ENCODE data around the gene PSMD3. TPM values are rescaled to one million over a fixed set of nuclear protein-coding genes. Genes with fewer than 3 reads are reported as not detected.
"Not testable (repeated sequence)": the region's sequence is repeated elsewhere in the genome, so short reads cannot be mapped to it uniquely, and the experiment has no call there.

Gene PSMD3
- total RNA-seq, 2 experiments from 2014 or later, result 88.4 to 94.9 TPM

DNA sequence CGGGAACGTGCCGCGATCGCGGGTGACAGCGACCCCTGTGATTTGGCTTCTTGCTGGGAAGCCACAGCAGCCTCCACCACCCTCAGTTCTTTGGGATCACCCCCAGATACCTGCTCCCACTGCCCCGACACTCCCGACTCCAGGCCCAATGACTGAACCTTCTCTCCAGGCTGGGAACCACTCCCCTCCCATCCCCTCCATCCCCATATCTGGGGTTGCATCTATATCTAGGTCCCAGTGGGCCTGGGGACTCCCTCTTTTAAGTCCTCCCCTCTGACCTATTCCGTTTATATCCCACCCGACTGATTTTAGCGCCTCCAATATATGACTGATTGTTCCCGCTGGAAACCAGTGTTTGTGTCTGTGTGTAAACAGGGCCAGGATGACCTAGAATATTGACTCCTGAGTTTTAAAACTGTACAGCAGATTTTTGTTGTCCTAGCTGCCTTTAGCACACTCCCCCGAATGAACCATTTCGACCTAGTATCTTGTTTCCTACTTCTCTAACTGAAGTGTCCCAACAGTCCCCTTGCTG lies 667 bp downstream of the PSMD3 start:
- CTCF ChIA-PET, result interaction anchor here (0.6 to 3.9 kb wide), 24 partner anchors 11 to 360 kb away, joined by 3 to 35 read pairs (median 4); partner anchors contain the start of genes CDC6, GSDMA, MED24 and MIEN1
- Mint-ChIP-seq H3K36me3 (ENCODE audit: low read depth) (peaks cover 23% of the 10 kb centered on the region), H3K27me3 (peaks cover 8% of the 10 kb centered on the region), H3K4me3 (peak overlapping the region; percentile 94), H3K27ac (peak overlapping the region; percentile 91), H3K4me1 (peaks cover 37% of the 10 kb centered on the region), H3K9me3 (no peaks in the 10 kb centered on the region)
- POLR2A ChIA-PET, result interaction anchor here (0.8 to 1.0 kb wide), 2 partner anchors 55 to 88 kb away, joined by 3 to 6 read pairs; no protein-coding TSS in a partner anchor
- DNase-seq, result no peak

DNA sequence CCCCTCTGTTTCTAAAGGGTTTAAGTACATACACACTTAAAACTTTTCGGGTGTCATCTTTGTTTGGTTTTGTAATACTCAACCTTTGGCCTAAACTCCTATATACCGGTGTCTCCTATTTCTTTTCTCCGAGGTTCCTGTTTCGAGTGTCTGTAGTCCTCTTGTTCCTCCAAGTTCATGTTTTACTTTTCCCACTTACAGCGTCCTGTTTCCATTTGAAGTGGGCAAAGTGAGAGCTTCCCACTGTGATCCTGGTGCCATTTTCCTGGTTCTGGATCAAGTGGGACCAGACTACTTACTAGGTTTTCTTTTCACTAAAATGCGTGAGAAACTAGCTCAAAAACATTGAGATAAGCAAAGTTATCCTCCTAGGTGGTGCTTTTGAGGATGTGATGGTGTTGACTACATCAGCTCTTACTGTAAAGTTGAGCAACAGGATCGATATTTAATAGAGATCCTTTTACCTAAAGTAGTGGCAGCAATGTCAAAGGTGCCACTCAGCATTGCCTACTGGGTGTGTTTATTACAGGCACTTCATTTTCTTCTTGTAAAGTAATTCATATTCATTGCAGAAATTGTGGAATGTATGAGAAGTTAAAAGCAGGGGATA lies 1.3 kb downstream of the PSMD3 start:
- DNase-seq, result no peak
- Mint-ChIP-seq H3K36me3 (ENCODE audit: low read depth) (peaks cover 28% of the 10 kb centered on the region), H3K4me3 (peak overlapping the region; percentile 94), H3K4me1 (peaks cover 37% of the 10 kb centered on the region), H3K27ac (peak overlapping the region; percentile 91), H3K27me3 (peaks cover 8% of the 10 kb centered on the region), H3K9me3 (no peaks in the 10 kb centered on the region)
- ChIA-PET CTCF (interaction anchor here (1.0 to 3.9 kb wide), 4 partner anchors 12 to 360 kb away, joined by 3 to 35 read pairs (median 28); partner anchors contain the start of gene GSDMA), POLR2A (no interaction called here)

DNA sequence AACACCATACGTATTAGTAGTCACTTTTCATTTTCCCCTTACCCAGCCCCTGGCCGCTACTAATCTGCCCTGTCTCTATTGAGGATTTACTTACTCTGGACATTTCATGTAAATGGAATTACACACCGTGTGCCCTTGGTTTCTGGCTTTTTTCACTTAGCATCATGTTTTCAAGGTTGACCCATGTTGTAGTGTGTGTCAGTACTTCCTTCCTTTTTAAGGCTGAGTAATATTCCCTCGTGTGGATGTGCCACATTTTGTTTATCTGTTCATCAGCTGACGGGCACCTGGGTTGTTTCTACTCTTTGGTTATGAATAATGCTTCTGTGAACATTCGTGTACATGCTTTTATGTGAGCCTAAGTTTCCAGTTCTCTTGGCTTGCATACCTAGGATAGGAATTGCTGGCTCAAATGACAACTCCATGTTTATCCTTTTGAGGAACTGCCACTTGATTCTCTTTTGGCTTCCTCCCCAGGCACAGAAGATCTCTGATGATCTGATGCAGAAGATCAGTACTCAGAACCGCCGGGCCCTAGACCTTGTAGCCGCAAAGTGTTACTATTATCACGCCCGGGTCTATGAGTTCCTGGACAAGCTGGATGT lies 7.7 kb downstream of the PSMD3 start:
- Mint-ChIP-seq H3K4me3 (no peak overlapping the region), H3K27me3 (no peaks in the 10 kb centered on the region), H3K27ac (no peak overlapping the region), H3K4me1 (peaks cover 8% of the 10 kb centered on the region), H3K36me3 (ENCODE audit: low read depth) (peaks cover 76% of the 10 kb centered on the region), H3K9me3 (no peaks in the 10 kb centered on the region)
- ChIA-PET POLR2A (no interaction called here), CTCF (no interaction called here)
- DNase-seq, result no peak

DNA sequence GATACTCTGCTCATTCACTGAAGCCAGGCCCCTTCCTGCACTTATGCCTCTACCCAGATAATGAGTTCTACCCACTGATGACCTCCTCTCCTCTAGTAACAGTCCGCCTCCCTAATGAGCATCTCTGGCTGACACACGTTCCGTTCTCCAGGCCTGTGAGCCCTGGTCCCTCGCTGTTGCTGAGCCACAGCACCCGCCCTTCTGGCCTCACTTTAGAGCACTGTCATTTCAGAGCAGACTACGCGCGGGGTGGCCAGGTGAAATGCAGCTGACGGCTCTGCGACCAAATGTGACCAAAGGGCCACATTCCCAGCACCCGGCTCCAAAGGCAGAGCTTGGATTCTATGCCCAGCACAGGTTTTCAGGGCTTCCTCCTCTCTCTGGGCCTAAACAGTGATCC lies 13.8 kb downstream of the PSMD3 start:
- peaks cover 63% of the 10 kb centered on the region for H3K36me3 Mint-ChIP-seq (ENCODE audit: low read depth)
- H3K4me3 Mint-ChIP-seq, result no peak overlapping the region
- POLR2A ChIA-PET, result no interaction called here
- H3K9me3 Mint-ChIP-seq, result no peaks in the 10 kb centered on the region
- H3K27me3 Mint-ChIP-seq, result no peaks in the 10 kb centered on the region
- CTCF ChIA-PET, result interaction anchor here (0.6 to 1.1 kb wide), 2 partner anchors 14 to 265 kb away, joined by 3 to 4 read pairs; partner anchors contain the start of gene PSMD3
- H3K4me1 Mint-ChIP-seq, result no peaks in the 10 kb centered on the region
- no peak overlapping the region for H3K27ac Mint-ChIP-seq
- no peak for DNase-seq

DNA sequence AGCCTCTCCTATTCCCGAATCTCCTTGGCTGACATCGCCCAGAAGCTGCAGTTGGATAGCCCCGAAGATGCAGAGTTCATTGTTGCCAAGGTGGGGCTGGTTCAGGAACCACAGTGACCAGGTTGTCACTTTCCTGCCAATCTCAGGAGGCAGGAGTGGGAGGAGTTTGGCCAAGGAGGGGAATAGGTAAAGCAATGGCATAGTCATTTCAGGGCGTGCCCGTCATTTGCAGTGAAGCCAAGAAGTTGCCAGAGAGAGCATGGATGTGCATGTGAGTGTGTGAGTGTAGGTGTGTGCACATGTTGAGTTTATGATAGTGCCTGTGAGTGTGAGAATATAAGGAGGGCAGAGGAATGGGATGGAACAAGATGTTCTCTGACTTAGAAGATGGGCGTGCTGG lies 14.8 kb downstream of the PSMD3 start:
- H3K4me3 Mint-ChIP-seq, result no peak overlapping the region
- H3K27me3 Mint-ChIP-seq, result no peaks in the 10 kb centered on the region
- H3K9me3 Mint-ChIP-seq, result no peaks in the 10 kb centered on the region
- DNase-seq, result no peak
- H3K27ac Mint-ChIP-seq, result no peak overlapping the region
- no peaks in the 10 kb centered on the region for H3K4me1 Mint-ChIP-seq
- peaks cover 55% of the 10 kb centered on the region for H3K36me3 Mint-ChIP-seq (ENCODE audit: low read depth)
- ChIA-PET POLR2A (no interaction called here), CTCF (interaction anchor here (1.0 kb wide), 2 partner anchors 31 to 35 kb away, joined by 3 read pairs; no protein-coding TSS in a partner anchor)

DNA sequence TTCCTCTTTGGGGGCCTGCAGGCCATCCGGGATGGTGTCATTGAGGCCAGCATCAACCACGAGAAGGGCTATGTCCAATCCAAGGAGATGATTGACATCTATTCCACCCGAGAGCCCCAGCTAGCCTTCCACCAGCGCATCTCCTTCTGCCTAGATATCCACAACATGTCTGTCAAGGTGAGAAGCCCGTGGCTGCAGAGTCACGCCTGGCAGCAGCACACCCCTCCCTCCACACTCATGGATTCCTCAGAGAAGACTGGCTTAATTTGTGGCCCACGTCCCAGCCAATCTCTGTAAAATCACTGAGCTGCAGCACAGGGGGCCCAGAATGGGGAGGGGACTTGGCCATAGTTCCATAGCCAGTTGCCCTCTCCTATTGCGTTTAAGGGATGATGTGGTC lies 15.6 kb downstream of the PSMD3 start:
- H3K27ac Mint-ChIP-seq, result no peak overlapping the region
- H3K27me3 Mint-ChIP-seq, result no peaks in the 10 kb centered on the region
- H3K36me3 Mint-ChIP-seq (ENCODE audit: low read depth), result peaks cover 50% of the 10 kb centered on the region
- POLR2A ChIA-PET, result no interaction called here
- DNase-seq, result no peak
- H3K4me1 Mint-ChIP-seq, result no peaks in the 10 kb centered on the region
- CTCF ChIA-PET, result interaction anchor here (1.0 to 1.1 kb wide), 2 partner anchors 34 to 375 kb away, joined by 3 to 5 read pairs; no protein-coding TSS in a partner anchor
- H3K9me3 Mint-ChIP-seq, result no peaks in the 10 kb centered on the region
- H3K4me3 Mint-ChIP-seq, result no peak overlapping the region

DNA sequence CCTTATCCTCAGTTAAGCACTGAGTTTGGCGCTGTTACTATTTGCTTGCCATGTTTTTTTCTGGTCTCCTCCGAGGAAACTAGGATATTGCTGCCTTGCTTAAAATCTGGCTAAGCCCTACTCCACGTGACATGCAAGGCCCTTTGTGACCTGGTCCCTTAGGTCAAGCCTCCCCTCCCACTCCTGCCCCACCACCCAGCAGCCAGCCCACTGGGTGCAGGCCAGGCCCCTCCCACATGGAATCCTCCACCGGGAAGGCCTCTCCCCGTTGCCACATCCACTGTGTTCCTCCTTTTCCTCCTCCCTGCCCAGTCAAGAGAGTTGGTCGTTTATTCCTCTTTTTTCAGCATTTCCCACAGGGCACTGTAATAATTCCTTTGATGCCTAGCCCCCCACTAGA lies 16.2 kb downstream of the PSMD3 start:
- peaks cover 46% of the 10 kb centered on the region for H3K36me3 Mint-ChIP-seq (ENCODE audit: low read depth)
- CTCF ChIA-PET, result interaction anchor here (1.1 to 1.4 kb wide), 2 partner anchors 39 to 375 kb away, joined by 3 to 5 read pairs; no protein-coding TSS in a partner anchor
- no peak for DNase-seq
- H3K4me1 Mint-ChIP-seq, result no peaks in the 10 kb centered on the region
- no peaks in the 10 kb centered on the region for H3K27me3 Mint-ChIP-seq
- no peak overlapping the region for H3K27ac Mint-ChIP-seq
- H3K9me3 Mint-ChIP-seq, result no peaks in the 10 kb centered on the region
- POLR2A ChIA-PET, result interaction anchor here (0.7 kb wide), 1 partner anchor 17 kb away, joined by 4 read pairs; no protein-coding TSS in a partner anchor
- H3K4me3 Mint-ChIP-seq, result no peak overlapping the region

DNA sequence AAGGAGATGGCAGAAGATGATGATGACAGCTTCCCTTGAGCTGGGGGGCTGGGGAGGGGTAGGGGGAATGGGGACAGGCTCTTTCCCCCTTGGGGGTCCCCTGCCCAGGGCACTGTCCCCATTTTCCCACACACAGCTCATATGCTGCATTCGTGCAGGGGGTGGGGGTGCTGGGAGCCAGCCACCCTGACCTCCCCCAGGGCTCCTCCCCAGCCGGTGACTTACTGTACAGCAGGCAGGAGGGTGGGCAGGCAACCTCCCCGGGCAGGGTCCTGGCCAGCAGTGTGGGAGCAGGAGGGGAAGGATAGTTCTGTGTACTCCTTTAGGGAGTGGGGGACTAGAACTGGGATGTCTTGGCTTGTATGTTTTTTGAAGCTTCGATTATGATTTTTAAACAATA lies 16.9 kb downstream of the PSMD3 start:
- H3K9me3 Mint-ChIP-seq, result no peaks in the 10 kb centered on the region
- H3K27me3 Mint-ChIP-seq, result no peaks in the 10 kb centered on the region
- H3K27ac Mint-ChIP-seq, result no peak overlapping the region
- H3K36me3 Mint-ChIP-seq (ENCODE audit: low read depth), result peaks cover 43% of the 10 kb centered on the region
- no peak overlapping the region for H3K4me3 Mint-ChIP-seq
- no peak for DNase-seq
- H3K4me1 Mint-ChIP-seq, result no peaks in the 10 kb centered on the region
- ChIA-PET CTCF (interaction anchor here (1.4 kb wide), 2 partner anchors 17 to 40 kb away, joined by 3 to 4 read pairs; partner anchors contain the start of gene PSMD3), POLR2A (interaction anchor here (0.7 kb wide), 1 partner anchor 16 kb away, joined by 4 read pairs; no protein-coding TSS in a partner anchor)

DNA sequence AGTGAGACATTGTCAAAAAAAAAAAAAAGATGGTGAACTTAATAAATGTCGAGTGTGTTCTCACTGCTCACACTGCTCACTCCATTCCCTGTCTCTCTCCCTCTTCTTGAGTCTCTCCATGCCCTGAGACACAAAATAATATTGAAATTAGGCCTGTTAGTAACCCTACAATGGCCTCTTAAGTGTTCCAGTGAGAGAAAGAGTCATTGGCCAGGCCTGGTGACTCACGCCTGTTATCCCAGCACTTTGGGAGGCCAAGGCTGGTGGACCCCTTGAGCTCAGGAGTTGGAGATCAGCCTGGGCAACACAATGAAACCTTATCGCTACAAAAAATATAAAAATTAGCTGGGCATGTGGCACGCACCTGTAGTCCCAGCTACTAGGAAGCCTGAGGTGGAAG lies 18.5 kb downstream of the PSMD3 start:
- no peaks in the 10 kb centered on the region for H3K4me1 Mint-ChIP-seq
- H3K36me3 Mint-ChIP-seq (ENCODE audit: low read depth), result peaks cover 29% of the 10 kb centered on the region
- no peaks in the 10 kb centered on the region for H3K27me3 Mint-ChIP-seq
- H3K4me3 Mint-ChIP-seq, result no peak overlapping the region
- ChIA-PET POLR2A (no interaction called here), CTCF (interaction anchor here (2.3 to 2.4 kb wide), 2 partner anchors 15 to 28 kb away, joined by 6 to 8 read pairs; no protein-coding TSS in a partner anchor)
- H3K27ac Mint-ChIP-seq, result no peak overlapping the region
- DNase-seq, result no peak
- no peaks in the 10 kb centered on the region for H3K9me3 Mint-ChIP-seq

DNA sequence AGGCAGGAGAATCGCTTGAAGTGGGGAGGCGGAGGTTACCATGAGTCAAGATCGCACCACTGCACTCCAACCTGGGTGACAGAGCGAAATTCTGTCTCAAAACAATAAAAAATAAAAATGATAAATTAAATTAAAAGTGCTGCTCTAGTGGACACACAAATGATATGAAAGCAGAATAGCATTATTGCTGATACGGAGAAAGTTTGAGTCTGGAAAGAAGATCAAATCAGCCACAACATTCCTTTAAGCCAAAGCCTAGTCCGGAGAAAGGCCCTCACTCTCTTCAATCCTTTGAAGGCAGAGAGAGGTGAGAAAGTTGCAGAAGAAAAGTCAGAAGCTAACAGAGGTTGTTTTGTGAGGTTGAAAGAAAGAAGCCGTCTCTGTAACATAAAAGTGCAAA lies 19.6 kb downstream of the PSMD3 start:
- Mint-ChIP-seq H3K27ac (no peak overlapping the region), H3K4me1 (no peaks in the 10 kb centered on the region), H3K27me3 (peaks cover under 1% of the 10 kb centered on the region), H3K4me3 (no peak overlapping the region), H3K9me3 (no peaks in the 10 kb centered on the region), H3K36me3 (ENCODE audit: low read depth) (peaks cover 18% of the 10 kb centered on the region)
- POLR2A ChIA-PET, result no interaction called here
- no peak for DNase-seq
- CTCF ChIA-PET, result interaction anchor here (1.3 to 2.4 kb wide), 3 partner anchors 13 to 27 kb away, joined by 4 to 8 read pairs (median 6); partner anchors contain the start of gene PSMD3

DNA sequence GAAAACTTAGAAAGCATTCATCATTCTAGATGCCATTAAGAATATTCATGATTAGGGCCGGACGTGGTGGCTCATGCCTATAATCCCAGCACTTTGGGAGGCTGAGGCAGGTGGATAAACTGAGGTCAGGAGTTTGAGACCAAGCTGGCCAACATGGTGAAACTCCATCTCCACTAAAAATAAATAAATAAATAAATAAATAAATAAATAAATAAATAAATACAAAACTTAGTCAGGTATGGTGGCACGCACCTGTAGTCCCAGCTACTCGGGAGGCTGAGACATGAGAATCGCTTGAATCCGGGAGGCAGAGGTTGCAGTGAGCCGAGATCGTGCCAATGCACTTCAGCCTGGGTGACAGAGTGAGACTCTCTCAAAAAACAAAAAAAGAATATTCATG lies 20.7 kb downstream of the PSMD3 start:
- H3K4me3 Mint-ChIP-seq, DNase-seq, H3K4me1 Mint-ChIP-seq, H3K9me3 Mint-ChIP-seq, POLR2A ChIA-PET, H3K27me3 Mint-ChIP-seq, H3K27ac Mint-ChIP-seq: not testable (repeated sequence)
- CTCF ChIA-PET, result interaction anchor here (1.3 to 2.4 kb wide), 3 partner anchors 12 to 26 kb away, joined by 4 to 8 read pairs (median 6); partner anchors contain the start of gene PSMD3
- H3K36me3 Mint-ChIP-seq (ENCODE audit: low read depth), result peaks cover 10% of the 10 kb centered on the region

DNA sequence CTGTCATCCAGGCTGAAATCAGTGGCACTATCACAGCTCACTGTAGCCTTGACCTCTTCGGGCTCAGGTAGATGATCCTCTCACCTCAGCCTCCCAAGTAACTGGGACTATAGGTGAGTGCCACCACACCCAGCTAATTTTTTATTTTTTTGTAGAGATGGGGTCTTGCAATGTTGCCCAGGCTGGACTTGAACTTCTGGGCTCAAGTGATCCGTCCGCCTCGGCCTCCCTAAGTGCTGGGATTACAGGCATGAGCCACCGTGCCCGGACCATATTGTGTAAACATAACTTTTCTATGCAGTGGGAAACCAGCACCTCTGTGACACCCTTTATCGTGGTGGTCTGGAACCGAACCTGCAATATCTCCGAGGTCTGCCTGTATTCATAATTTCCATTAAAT lies 23.5 kb downstream of the PSMD3 start:
- ChIA-PET POLR2A (no interaction called here), CTCF (no interaction called here)
- no peak for DNase-seq
- Mint-ChIP-seq H3K27ac (no peak overlapping the region), H3K4me3 (no peak overlapping the region), H3K36me3 (ENCODE audit: low read depth) (no peaks in the 10 kb centered on the region), H3K4me1 (no peaks in the 10 kb centered on the region), H3K27me3 (peaks cover 3% of the 10 kb centered on the region), H3K9me3 (no peaks in the 10 kb centered on the region)

DNA sequence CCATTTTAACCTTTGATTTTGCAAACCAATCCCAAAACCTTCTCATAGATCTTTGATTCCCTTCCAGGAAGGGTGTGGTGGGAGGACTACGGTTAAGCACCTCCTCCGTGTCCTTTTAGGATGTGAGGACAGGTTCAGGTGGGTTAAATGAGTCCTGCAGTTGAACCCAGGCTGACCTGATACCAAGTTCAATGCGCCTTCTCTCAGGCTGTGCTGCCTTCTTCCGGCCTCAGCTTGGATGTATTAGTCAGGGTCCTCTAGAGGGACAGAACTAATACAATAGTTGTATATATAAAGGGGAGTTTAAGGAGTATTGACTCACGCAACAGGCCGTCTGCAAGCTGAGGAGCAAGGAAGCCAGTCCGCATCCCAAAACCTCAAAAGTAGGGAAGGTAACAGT lies 24.1 kb downstream of the PSMD3 start:
- no peak overlapping the region for H3K4me3 Mint-ChIP-seq
- no peaks in the 10 kb centered on the region for H3K36me3 Mint-ChIP-seq (ENCODE audit: low read depth)
- CTCF ChIA-PET, result interaction anchor here (1.4 kb wide), 1 partner anchor 9 kb away, joined by 4 read pairs; no protein-coding TSS in a partner anchor
- no peak for DNase-seq
- H3K9me3 Mint-ChIP-seq, result no peaks in the 10 kb centered on the region
- POLR2A ChIA-PET, result interaction anchor here (0.6 kb wide), 1 partner anchor 36 kb away, joined by 3 read pairs; no protein-coding TSS in a partner anchor
- no peaks in the 10 kb centered on the region for H3K4me1 Mint-ChIP-seq
- H3K27ac Mint-ChIP-seq, result no peak overlapping the region
- H3K27me3 Mint-ChIP-seq, result peaks cover 3% of the 10 kb centered on the region
